A549 (cell line): Measurements from ENCODE around the gene EPB41L4A.

Experiments
- CBX8 ChIP-seq: fragments of 200-600 bp; sonication (generic); IDR thresholded peaks from 2 replicates; pipeline ENCODE4 v1.6.1; 2016
- CEBPB ChIP-seq, 2 experiments: fragments of >200 bp in 1 of 2; sonication (Bioruptor Twin) in 1 of 2; formaldehyde crosslinking in 1 of 2; IDR thresholded peaks; 2 replicates each; pipeline ENCODE4 v1.6.1; 2012 to 2016
- CHD4 ChIP-seq: fragments of 200-600 bp; sonication (generic); IDR thresholded peaks from 2 replicates; pipeline ENCODE4 v1.6.1; 2016; ENCODE audit warnings: antibody characterized with exemption, mild to moderate bottlenecking, borderline replicate concordance
- CTCF ChIP-seq: fragments of >200 bp; sonication (Bioruptor Twin); formaldehyde crosslinking; IDR thresholded peaks from 3 replicates; pipeline ENCODE4 v1.5.1; 2016
- NR3C1 ChIP-seq: fragments of >200 bp; sonication (Bioruptor Twin); formaldehyde crosslinking; IDR thresholded peaks from 3 replicates; pipeline ENCODE4 v1.6.1; 2017
- POLR2A ChIP-seq: IDR thresholded peaks from 2 replicates; pipeline ENCODE4 v1.6.1; 2012; ENCODE audit warnings: mild to moderate bottlenecking, low read length
- TP53 ChIP-seq: fragments of 250-450 bp; sonication (Bioruptor Pico); IDR thresholded peaks from 2 replicates; pipeline ENCODE4 v1.5.0; 2021; ENCODE audit warnings: mild to moderate bottlenecking, moderate library complexity
- USF2 ChIP-seq: fragments of 450-650 bp; IDR thresholded peaks from 2 replicates; pipeline ENCODE4 v1.6.1; 2014; ENCODE audit warnings: antibody characterized with exemption
- ZC3H11A ChIP-seq: fragments of 450-650 bp; IDR thresholded peaks from 2 replicates; pipeline ENCODE4 v1.6.1; 2014; ENCODE audit warnings: antibody characterized with exemption, mild to moderate bottlenecking

GRCh38 chr5:112304743-112305142 is 114.3 kb downstream of the EPB41L4A start:
- no peak for TF ChIP-seq USF2
- no peak for TF ChIP-seq NR3C1
- no peak for TF ChIP-seq POLR2A
- TF ChIP-seq CBX8, result no peak
- no peak for TF ChIP-seq CTCF
- no peak for TF ChIP-seq ZC3H11A
- no peak for TF ChIP-seq CHD4
- TF ChIP-seq CEBPB (IDR thresholded peaks at IDR 0.05), result no peak
- no peak for TF ChIP-seq TP53
